Astrocyte of the cerebellum (primary cell): ENCODE data around the gene GOLGB1.

ENCODE experiments used
- DNase-seq: peaks from one replicate; pipeline ENCODE4 v3.0.0-alpha.2; 2011; ENCODE audit warnings: low read depth
- H3K4me3 ChIP-seq: 2 replicates; pipeline ENCODE4 v1.5.1; 2011; ENCODE audit warnings: mild to moderate bottlenecking, low read depth, low read length, moderate library complexity
- CTCF ChIP-seq: IDR thresholded peaks from 2 replicates; pipeline ENCODE4 v1.5.1; 2012; ENCODE audit warnings: low read length, low read depth, moderate library complexity, mild to moderate bottlenecking; ENCODE audit errors: missing control alignments
- in situ Hi-C: cut with HindIII; loops from 2 replicates; pipeline ENCODE4 v1.10.0; 2017; ENCODE audit warnings: low sequenced_read_pairs

Gene GOLGB1

GRCh38 chr3:121723485-121723884, 26.1 kb downstream of the GOLGB1 start:
- in situ Hi-C loops, result no loop called here
- DNase-seq, result no peak
- no peak for TF ChIP-seq CTCF
- no peak overlapping the region for H3K4me3 ChIP-seq

GRCh38 chr3:121722411-121722810, 27.1 kb downstream of the GOLGB1 start:
- in situ Hi-C loops, result no loop called here

GRCh38 chr3:121720163-121720562, 29.4 kb downstream of the GOLGB1 start:
- TF ChIP-seq CTCF, result no peak
- no peak overlapping the region for H3K4me3 ChIP-seq
- no peak for DNase-seq
- in situ Hi-C loops, result no loop called here

More at GRCh38 chr3:121722411-121722810, 27.1 kb downstream of the GOLGB1 start:
- no peak for TF ChIP-seq CTCF
- no peak for DNase-seq
- no peak overlapping the region for H3K4me3 ChIP-seq

- no peak overlapping the region for H3K4me3 ChIP-seq
- TF ChIP-seq CTCF, result no peak
- in situ Hi-C loops, result no loop called here
- no peak for DNase-seq
Measured at GRCh38 chr3:121719423-121719822, 30.1 kb downstream of the GOLGB1 start.

DNA sequence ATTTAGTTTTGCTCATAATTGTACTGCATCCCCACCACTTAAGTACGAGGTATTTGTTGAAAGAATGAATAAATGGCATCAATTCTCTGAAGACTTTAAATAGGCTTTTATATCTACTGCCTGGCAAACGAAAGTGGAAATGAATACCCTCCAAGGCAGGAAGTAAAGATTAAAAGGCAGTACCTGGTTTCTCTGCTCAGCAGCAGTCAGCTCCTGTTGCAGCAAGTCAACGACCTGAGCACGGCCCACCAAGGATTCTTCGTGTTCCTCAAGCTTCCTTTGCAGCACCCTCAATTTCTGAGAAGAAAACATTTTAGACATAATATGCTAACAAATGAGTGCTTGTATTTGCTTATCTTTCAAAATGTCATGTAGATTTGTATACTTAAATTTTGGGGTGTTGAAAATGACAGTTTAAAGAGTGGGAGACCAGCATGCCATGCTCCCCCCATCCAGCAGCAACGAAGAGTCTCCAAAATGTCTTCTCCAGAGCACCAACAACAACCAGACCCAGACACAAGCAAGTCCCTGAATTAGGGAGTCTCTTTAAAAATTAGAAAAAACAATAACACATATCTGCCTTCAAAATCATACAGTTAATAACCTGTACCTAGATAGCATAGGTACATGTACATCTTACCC, 31.2 kb downstream of the GOLGB1 start:
- H3K4me3 ChIP-seq, result no peak overlapping the region
- no peak for TF ChIP-seq CTCF
- in situ Hi-C loops, result no loop called here
- no peak for DNase-seq

- H3K4me3 ChIP-seq, result no peak overlapping the region
- no peak for TF ChIP-seq CTCF
- in situ Hi-C loops, result no loop called here
- DNase-seq, result no peak
Measured at GRCh38 chr3:121710347-121710746, 39.2 kb downstream of the GOLGB1 start.
